Keratinocyte (primary cell): ENCODE data around the gene F12. TPM values are rescaled to one million over a fixed set of nuclear protein-coding genes. Genes with fewer than 3 reads are reported as not detected.

Experiments
- DNase-seq: peaks from one replicate; pipeline ENCODE4 v3.0.0-alpha.2; 2011; ENCODE audit warnings: low read depth, missing footprints, low spot score
- FAIRE-seq: peaks from 2 replicates; lab custom pipeline; 2011; peaks lifted over from hg19 to GRCh38; lab: Jason Lieb, UNC
- H2AFZ ChIP-seq: 2 replicates; pipeline ENCODE4 v1.6.0; 2012; ENCODE audit warnings: low read length, control low read depth, inconsistent platforms; ENCODE audit not compliant: control insufficient read depth
- H3K27ac ChIP-seq: 2 replicates; pipeline ENCODE4 v1.5.1; 2011; ENCODE audit warnings: low read length; ENCODE audit not compliant: control insufficient read depth, insufficient read depth
- H3K27me3 ChIP-seq: 3 replicates; pipeline ENCODE4 v1.6.0; 2011; ENCODE audit warnings: low read length; ENCODE audit not compliant: control insufficient read depth, insufficient read depth; ENCODE audit errors: extremely low read depth
- H3K36me3 ChIP-seq, 2 experiments: 2 replicates in 1 of 2; 3 replicates in 1 of 2; pipeline ENCODE4 v1.5.1; 2011; ENCODE audit warnings: low read length in 2 of 2, mild to moderate bottlenecking in 1 of 2; ENCODE audit not compliant: control insufficient read depth in 2 of 2, insufficient read depth in 2 of 2; ENCODE audit errors: extremely low read depth in 1 of 2
- H3K4me1 ChIP-seq: 3 replicates; pipeline ENCODE4 v1.5.1; 2011; ENCODE audit warnings: low read length; ENCODE audit not compliant: control insufficient read depth, insufficient read depth; ENCODE audit errors: extremely low read depth
- H3K4me2 ChIP-seq: 3 replicates; pipeline ENCODE4 v1.6.0; 2011; ENCODE audit warnings: low read depth, low read length; ENCODE audit not compliant: control insufficient read depth, insufficient read depth; ENCODE audit errors: extremely low read depth
- H3K4me3 ChIP-seq, 3 experiments: fragments of 200-600 bp in 1 of 3; sonication (generic) in 1 of 3; 2 replicates in 2 of 3; 3 replicates in 1 of 3; pipeline ENCODE4 v1.5.1; 2011 to 2016; ENCODE audit warnings: low read length in 3 of 3, mild to moderate bottlenecking in 3 of 3, control low read depth in 2 of 3, inconsistent platforms in 1 of 3, low read depth in 1 of 3, mixed read lengths in 1 of 3, mixed run types in 1 of 3, moderate library complexity in 1 of 3; ENCODE audit not compliant: control insufficient read depth in 2 of 3, insufficient read depth in 2 of 3; ENCODE audit errors: extremely low read depth in 1 of 3
- H3K79me2 ChIP-seq: 2 replicates; pipeline ENCODE4 v1.6.0; 2012; ENCODE audit warnings: low read length; ENCODE audit not compliant: control insufficient read depth, insufficient read depth
- H3K9ac ChIP-seq: 3 replicates; pipeline ENCODE4 v1.6.0; 2011; ENCODE audit warnings: low read length; ENCODE audit not compliant: control insufficient read depth, insufficient read depth; ENCODE audit errors: extremely low read depth
- H3K9me1 ChIP-seq: 3 replicates; pipeline ENCODE4 v1.6.0; 2011; ENCODE audit warnings: low read length; ENCODE audit not compliant: control insufficient read depth, insufficient read depth; ENCODE audit errors: extremely low read depth
- H3K9me3 ChIP-seq: 2 replicates; pipeline ENCODE4 v1.5.1; 2012; ENCODE audit warnings: low read depth, low read length; ENCODE audit not compliant: control insufficient read depth
- H4K20me1 ChIP-seq: 3 replicates; pipeline ENCODE4 v1.6.0; 2011; ENCODE audit warnings: low read length; ENCODE audit not compliant: control insufficient read depth, insufficient read depth; ENCODE audit errors: extremely low read depth
- CTCF ChIP-seq, 3 experiments: IDR thresholded peaks in 1 of 3; conservative IDR thresholded peaks in 1 of 3; optimal IDR thresholded peaks in 1 of 3; 2 replicates in 2 of 3; 3 replicates in 1 of 3; pipeline versions ENCODE3 to v1.5.1; 2011; ENCODE audit warnings: low read length in 3 of 3, mild to moderate bottlenecking in 3 of 3, moderate library complexity in 2 of 3, control low read depth in 1 of 3, inconsistent platforms in 1 of 3; ENCODE audit not compliant: insufficient read depth in 2 of 3; ENCODE audit errors: extremely low read depth in 1 of 3
- EZH2 ChIP-seq: IDR thresholded peaks from one replicate; pipeline ENCODE4 v1.6.1; 2012; ENCODE audit warnings: inconsistent platforms, mild to moderate bottlenecking, low read length, moderate library complexity
- dilution Hi-C: fragments of 300-500 bp; cut with MboI; formaldehyde crosslinking; loops from one replicate; pipeline ENCODE4 v1.7.0; 2020; ENCODE audit warnings: low sequenced_read_pairs; ENCODE audit not compliant: extremely low pct_ligation_motif_present
- polyA plus RNA-seq, 5 experiments: library from polyadenylated mRNA; depleted of rRNA in 3 of 5; stranded (reverse) in 3 of 5; stranded (forward) in 1 of 5; unstranded in 1 of 5; fragments of >200 nt; gene quantifications; 1 replicate in 1 of 5; 2 replicates in 3 of 5; 3 replicates in 1 of 5; pipeline versions ENCODE4 v1.2.1 to v1.2.3, GENCODE V29; 2011 to 2012; ENCODE audit warnings: missing spikeins in 2 of 5, low read depth in 1 of 5, low replicate concordance in 1 of 5

F12 gene
- polyA plus RNA-seq, 1 donor (not counting 4 experiments of a cell fraction or from before 2014, with no cell fraction given), result 7.7 TPM

- H3K27ac ChIP-seq, result no peak within 1 kb of the TSS
- DNase-seq, result no peak
- no peak for TF ChIP-seq CTCF (optimal IDR thresholded peaks at IDR 0.05 in 1 of 3, IDR thresholded peaks at IDR 0.05 in 1 of 3, conservative IDR thresholded peaks at IDR 0.05 in 1 of 3; ENCODE audit: extremely low read depth in 1 of 3, insufficient read depth in 2 of 3, low read length in 3 of 3)
- no peak for TF ChIP-seq EZH2
- dilution Hi-C loops, result no loop called here
- FAIRE-seq, result no peak
- no peaks in the 10 kb centered on the region for H3K9me3 ChIP-seq
- peaks cover 24% of the 10 kb centered on the region for H3K4me1 ChIP-seq
- no peak within 1 kb of the TSS for H2AFZ ChIP-seq
- H3K9me1 ChIP-seq, result no peaks in the 10 kb centered on the region
- no peaks in the 10 kb centered on the region for H3K36me3 ChIP-seq
- no peaks in the 10 kb centered on the region for H3K79me2 ChIP-seq
- H3K4me3 ChIP-seq, result no peak within 1 kb of the TSS
- no peak within 1 kb of the TSS for H3K4me2 ChIP-seq
- no peak within 1 kb of the TSS for H3K9ac ChIP-seq
- peaks cover 2% of the 10 kb centered on the region for H4K20me1 ChIP-seq
- H3K27me3 ChIP-seq, result peaks cover 5% of the 10 kb centered on the region
Measured at GRCh38 chr5:177384134-177384533, 25.2 kb downstream of the F12 start, which contains the start of gene SLC34A1. SLC34A1 (plus strand) TSS chr5:177384434; CDS start chr5:177385742, 1,308 bp downstream.

GRCh38 chr5:177383181-177383580 is 26.2 kb downstream of the F12 start:
- DNase-seq (no peak), FAIRE-seq (no peak)
- Histone ChIP-seq H3K9me3 (no peaks in the 10 kb centered on the region), H3K4me3 (no peak overlapping the region), H3K4me1 (peaks cover 18% of the 10 kb centered on the region), H3K9ac (no peak overlapping the region), H2AFZ (no peak overlapping the region), H3K27me3 (peaks cover 5% of the 10 kb centered on the region), H3K9me1 (peaks cover 2% of the 10 kb centered on the region), H3K4me2 (no peak overlapping the region), H3K27ac (no peak overlapping the region), H4K20me1 (no peaks in the 10 kb centered on the region), H3K36me3 (no peaks in the 10 kb centered on the region), H3K79me2 (no peaks in the 10 kb centered on the region)
- TF ChIP-seq CTCF (optimal IDR thresholded peaks at IDR 0.05 in 1 of 3, IDR thresholded peaks at IDR 0.05 in 1 of 3, conservative IDR thresholded peaks at IDR 0.05 in 1 of 3; ENCODE audit: extremely low read depth in 1 of 3, insufficient read depth in 2 of 3, low read length in 3 of 3), result no peak
- TF ChIP-seq EZH2, result no peak
- dilution Hi-C loops, result no loop called here
